ENCODE results near the gene CALCR. TPM values are rescaled to one million over a fixed set of nuclear protein-coding genes. Genes with fewer than 3 reads are reported as not detected.

Gene CALCR
- total and polyA plus RNA-seq, 9 of the 15 experiments (the other 6 are each of a cell fraction or from before 2014, with no cell fraction given), result 0.04 to 0.14 (median 0.09) TPM; not detected in 3

GRCh38 chr7:93399642-93400041 is 174.9 kb downstream of the CALCR start:
- no peak for DNase-seq (ENCODE audit: extremely low read depth in 1 of 4, low spot score in 3 of 4)
- intact Hi-C loops (cut with micrococcal nuclease) (no loop called here), in situ Hi-C loops (cut with MboI) (no loop called here)
- 2% methylated on average over 3 of the region's 3 CpGs for WGBS (ENCODE audit: insufficient coverage, low coverage, missing lambda C conversion rate)
- no peak overlapping the region for H3K9ac ChIP-seq (ENCODE audit: insufficient read depth in 1 of 2, low read depth in 2 of 2, low read length in 2 of 2)
- H3K27ac ChIP-seq (ENCODE audit: extremely low read depth, low read depth, low read length), result no peak overlapping the region
- no peaks in the 10 kb centered on the region for H3K9me3 ChIP-seq (replicated peaks; ENCODE audit: control insufficient read depth, insufficient read depth, low read depth, low read length)
- no TSS peak for BruUV-seq (replicated peaks)
- ChIA-PET CTCF (ENCODE audit: low intra/inter-chr PET ratio) (no interaction called here), POLR2A (no interaction called here)
- no peak overlapping the region for H3K4me3 ChIP-seq
- 0 out of 5 replicates have a peak, but pooled peaks cover 0 to 2% of the 10 kb centered on the region in 2 experiments for H3K4me1 ChIP-seq (replicated peaks in 1 of 2; ENCODE audit: control insufficient read depth in 2 of 2, insufficient read depth in 2 of 2, low read length in 2 of 2)
- H4K20me1 ChIP-seq (replicated peaks; ENCODE audit: control insufficient read depth, insufficient read depth, low read length), result no peaks in the 10 kb centered on the region
- H3K4me2 ChIP-seq (ENCODE audit: insufficient read depth, low read length), result no peak overlapping the region
- no peaks in the 10 kb centered on the region for H3K79me2 ChIP-seq (ENCODE audit: control insufficient read depth, insufficient read depth, low read length)
- no peak for FAIRE-seq
- no peak overlapping the region for H2AFZ ChIP-seq (ENCODE audit: low read depth, low read length)
- H3K27me3 ChIP-seq (ENCODE audit: control insufficient read depth in 2 of 2, insufficient read depth in 2 of 2, low read length in 2 of 2), result no peaks in the 10 kb centered on the region; a peak in 1 of 5 replicates
- H3K36me3 ChIP-seq (ENCODE audit: control insufficient read depth, insufficient read depth, low read length), result no peaks in the 10 kb centered on the region
- H3K9me1 ChIP-seq (ENCODE audit: control insufficient read depth, insufficient read depth, low read length), result no peaks in the 10 kb centered on the region
- ATAC-seq, result no peak
- TF ChIP-seq ARID4B (CRISPR knock-in tag; IDR thresholded peaks at IDR 0.05) (no peak), ASH1L (IDR thresholded peaks at IDR 0.05; ENCODE audit: borderline replicate concordance, low read depth, partially characterized antibody) (no peak), SIN3B (IDR thresholded peaks at IDR 0.05; ENCODE audit: low read depth) (no peak), ZNF707 (CRISPR knock-in tag; conservative IDR thresholded peaks at IDR 0.05) (no peak), NFE2 (IDR thresholded peaks at IDR 0.05; ENCODE audit: low read depth) (no peak)
- TF ChIP-seq, protein P1, sequence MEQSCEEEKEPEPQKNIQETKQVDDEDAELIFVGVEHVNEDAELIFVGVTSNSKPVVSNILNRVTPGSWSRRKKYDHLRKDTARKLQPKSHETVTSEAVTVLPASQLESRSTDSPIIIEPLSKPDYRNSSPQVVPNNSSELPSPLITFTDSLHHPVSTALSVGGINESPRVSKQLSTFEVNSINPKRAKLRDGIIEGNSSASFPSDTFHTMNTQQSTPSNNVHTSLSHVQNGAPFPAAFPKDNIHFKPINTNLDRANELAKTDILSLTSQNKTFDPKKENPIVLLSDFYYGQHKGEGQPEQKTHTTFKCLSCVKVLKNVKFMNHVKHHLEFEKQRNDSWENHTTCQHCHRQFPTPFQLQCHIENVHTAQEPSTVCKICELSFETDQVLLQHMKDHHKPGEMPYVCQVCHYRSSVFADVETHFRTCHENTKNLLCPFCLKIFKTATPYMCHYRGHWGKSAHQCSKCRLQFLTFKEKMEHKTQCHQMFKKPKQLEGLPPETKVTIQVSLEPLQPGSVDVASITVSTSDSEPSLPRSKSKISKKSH (CRISPR knock-in tag; IDR thresholded peaks at IDR 0.05), result no peak
- TF ChIP-seq, protein P2, sequence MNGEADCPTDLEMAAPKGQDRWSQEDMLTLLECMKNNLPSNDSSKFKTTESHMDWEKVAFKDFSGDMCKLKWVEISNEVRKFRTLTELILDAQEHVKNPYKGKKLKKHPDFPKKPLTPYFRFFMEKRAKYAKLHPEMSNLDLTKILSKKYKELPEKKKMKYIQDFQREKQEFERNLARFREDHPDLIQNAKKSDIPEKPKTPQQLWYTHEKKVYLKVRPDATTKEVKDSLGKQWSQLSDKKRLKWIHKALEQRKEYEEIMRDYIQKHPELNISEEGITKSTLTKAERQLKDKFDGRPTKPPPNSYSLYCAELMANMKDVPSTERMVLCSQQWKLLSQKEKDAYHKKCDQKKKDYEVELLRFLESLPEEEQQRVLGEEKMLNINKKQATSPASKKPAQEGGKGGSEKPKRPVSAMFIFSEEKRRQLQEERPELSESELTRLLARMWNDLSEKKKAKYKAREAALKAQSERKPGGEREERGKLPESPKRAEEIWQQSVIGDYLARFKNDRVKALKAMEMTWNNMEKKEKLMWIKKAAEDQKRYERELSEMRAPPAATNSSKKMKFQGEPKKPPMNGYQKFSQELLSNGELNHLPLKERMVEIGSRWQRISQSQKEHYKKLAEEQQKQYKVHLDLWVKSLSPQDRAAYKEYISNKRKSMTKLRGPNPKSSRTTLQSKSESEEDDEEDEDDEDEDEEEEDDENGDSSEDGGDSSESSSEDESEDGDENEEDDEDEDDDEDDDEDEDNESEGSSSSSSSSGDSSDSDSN (IDR thresholded peaks at IDR 0.05; ENCODE audit: borderline replicate concordance in 1 of 2, low read depth in 2 of 2, low read length in 2 of 2), result no peak
- TF ChIP-seq, protein P3, sequence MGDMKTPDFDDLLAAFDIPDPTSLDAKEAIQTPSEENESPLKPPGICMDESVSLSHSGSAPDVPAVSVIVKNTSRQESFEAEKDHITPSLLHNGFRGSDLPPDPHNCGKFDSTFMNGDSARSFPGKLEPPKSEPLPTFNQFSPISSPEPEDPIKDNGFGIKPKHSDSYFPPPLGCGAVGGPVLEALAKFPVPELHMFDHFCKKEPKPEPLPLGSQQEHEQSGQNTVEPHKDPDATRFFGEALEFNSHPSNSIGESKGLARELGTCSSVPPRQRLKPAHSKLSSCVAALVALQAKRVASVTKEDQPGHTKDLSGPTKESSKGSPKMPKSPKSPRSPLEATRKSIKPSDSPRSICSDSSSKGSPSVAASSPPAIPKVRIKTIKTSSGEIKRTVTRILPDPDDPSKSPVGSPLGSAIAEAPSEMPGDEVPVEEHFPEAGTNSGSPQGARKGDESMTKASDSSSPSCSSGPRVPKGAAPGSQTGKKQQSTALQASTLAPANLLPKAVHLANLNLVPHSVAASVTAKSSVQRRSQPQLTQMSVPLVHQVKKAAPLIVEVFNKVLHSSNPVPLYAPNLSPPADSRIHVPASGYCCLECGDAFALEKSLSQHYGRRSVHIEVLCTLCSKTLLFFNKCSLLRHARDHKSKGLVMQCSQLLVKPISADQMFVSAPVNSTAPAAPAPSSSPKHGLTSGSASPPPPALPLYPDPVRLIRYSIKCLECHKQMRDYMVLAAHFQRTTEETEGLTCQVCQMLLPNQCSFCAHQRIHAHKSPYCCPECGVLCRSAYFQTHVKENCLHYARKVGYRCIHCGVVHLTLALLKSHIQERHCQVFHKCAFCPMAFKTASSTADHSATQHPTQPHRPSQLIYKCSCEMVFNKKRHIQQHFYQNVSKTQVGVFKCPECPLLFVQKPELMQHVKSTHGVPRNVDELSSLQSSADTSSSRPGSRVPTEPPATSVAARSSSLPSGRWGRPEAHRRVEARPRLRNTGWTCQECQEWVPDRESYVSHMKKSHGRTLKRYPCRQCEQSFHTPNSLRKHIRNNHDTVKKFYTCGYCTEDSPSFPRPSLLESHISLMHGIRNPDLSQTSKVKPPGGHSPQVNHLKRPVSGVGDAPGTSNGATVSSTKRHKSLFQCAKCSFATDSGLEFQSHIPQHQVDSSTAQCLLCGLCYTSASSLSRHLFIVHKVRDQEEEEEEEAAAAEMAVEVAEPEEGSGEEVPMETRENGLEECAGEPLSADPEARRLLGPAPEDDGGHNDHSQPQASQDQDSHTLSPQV (IDR thresholded peaks at IDR 0.05), result no peak

Measured in K562 (cell line).